Stimulated activated CD4-positive, alpha-beta T cell treated with anti-CD3 and anti-CD28 coated beads, Interleukin-4, amount 100 ng/mL, for 24 hours (primary cell): ENCODE data around the gene RABEP1.
"Not testable (repeated sequence)": the region's sequence is repeated elsewhere in the genome, so short reads cannot be mapped to it uniquely, and the experiment has no call there.

Source experiments
- DNase-seq: peaks from one replicate; pipeline ENCODE4 v3.0.0-alpha.2; 2020

The RABEP1 gene, protein sequence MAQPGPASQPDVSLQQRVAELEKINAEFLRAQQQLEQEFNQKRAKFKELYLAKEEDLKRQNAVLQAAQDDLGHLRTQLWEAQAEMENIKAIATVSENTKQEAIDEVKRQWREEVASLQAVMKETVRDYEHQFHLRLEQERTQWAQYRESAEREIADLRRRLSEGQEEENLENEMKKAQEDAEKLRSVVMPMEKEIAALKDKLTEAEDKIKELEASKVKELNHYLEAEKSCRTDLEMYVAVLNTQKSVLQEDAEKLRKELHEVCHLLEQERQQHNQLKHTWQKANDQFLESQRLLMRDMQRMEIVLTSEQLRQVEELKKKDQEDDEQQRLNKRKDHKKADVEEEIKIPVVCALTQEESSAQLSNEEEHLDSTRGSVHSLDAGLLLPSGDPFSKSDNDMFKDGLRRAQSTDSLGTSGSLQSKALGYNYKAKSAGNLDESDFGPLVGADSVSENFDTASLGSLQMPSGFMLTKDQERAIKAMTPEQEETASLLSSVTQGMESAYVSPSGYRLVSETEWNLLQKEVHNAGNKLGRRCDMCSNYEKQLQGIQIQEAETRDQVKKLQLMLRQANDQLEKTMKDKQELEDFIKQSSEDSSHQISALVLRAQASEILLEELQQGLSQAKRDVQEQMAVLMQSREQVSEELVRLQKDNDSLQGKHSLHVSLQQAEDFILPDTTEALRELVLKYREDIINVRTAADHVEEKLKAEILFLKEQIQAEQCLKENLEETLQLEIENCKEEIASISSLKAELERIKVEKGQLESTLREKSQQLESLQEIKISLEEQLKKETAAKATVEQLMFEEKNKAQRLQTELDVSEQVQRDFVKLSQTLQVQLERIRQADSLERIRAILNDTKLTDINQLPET

DNA sequence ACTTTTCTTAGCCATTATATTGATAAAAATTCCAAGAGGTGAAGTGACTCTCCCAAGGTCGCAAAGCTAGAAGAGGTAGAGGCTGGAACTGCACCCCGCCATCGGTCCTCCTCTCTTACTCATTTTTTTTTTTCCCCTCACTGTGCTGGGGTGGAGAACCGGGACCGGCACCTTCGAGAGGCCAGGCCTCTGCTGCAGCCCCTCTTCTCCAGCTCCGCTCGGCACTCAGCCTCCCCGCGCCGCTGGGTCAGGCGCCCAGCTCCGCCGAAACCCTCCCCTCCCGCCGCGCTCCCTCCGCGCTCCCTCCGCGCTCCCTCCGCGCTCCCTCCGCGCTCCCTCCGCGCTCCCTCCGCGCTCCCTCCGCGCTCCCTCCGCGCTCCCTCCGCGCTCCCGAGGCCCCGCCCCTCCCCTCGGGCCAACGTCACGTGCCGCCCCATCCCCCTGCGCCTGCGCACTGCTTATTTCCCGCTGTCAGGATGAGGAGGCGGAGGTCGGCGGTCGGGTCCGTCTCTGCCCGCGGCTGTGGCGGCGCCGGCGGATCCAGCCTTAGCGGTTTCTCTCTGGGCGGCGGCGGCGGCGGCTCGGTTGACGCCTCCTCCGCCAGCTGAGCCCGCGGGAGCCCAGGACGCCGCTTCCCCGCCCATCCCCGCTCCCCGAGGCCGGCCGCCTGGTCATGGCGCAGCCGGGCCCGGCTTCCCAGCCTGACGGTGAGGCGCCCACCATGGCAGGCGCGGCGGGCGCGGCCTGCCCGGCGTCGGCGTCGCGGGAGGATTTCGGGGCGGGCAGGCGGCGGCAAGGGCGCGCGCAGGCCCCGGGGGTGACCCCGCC lies at the start of gene RABEP1:
RABEP1 (plus strand) TSS at position 471 of the 828 bp plus-strand sequence; CDS start at position 674, 203 bp downstream.
- DNase-seq, result peak; percentile 94

DNA sequence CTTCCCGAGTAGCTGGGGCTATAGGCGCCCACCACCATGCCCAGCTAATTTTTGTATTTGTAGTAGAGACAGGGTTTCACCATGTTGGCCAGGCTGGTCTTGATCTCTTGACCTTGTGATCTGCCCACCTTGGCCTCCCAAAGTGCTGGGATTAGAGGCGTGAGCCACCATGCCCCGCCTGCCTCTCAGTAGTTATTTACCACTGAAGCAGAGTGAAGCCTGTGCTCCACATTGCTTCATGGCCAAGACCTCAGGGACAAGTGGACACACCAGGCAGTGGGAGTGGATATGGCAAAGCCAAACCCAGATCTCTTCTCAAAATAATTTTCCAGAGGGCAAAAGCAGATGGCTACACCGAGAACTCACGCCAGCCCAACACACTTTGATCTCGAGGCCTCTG lies 48.6 kb upstream of the RABEP1 start:
- not testable (repeated sequence) for DNase-seq

DNA sequence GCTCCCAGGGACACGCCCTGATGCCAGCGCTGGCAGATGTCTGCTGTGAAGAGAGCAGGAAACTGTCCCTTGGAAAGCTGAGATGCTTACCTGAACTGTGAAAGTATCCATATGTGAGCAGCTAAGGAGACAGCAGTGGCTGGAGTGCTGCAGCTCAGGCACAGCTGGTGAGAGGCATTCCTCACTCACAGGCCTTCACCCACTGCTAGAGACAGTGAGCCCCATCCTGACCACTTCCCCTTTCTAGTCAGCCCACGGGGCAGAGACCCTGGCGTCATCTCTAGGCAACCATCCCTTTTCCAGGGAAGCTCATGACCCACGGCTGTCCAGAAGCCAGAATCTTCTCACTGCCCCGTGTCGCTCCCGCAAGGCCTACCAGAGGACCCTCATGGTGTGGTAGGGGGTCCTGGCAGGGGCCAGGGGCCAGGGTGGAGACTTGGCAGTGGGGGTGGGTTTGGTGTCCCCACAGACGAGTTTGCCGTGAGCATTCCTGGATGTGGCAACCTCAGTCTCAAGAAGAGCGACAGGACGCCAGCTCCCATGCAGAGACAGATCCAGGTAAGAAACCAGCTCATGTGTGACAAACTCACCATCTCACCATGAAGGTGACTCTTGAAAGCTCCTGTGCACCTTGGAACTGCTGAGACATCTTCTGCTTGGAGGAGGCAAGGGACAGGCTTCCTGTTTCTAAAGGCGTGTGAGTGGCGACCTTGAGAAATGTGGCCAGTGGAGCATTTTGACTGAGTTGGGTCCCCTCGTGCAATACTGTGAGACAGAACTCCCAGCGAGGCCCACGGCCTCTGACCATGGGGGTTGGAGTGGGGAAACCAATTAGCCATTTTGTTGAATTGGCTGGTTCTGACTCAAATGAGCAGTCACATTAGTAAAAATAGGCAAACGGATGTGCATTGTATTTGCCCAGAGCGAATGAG lies 47.2 kb upstream of the RABEP1 start, which contains the start of gene SCIMP:
SCIMP (minus strand) TSS at position 216 of the 932 bp plus-strand sequence; CDS start at position 111, 105 bp downstream.
- no peak for DNase-seq

DNA sequence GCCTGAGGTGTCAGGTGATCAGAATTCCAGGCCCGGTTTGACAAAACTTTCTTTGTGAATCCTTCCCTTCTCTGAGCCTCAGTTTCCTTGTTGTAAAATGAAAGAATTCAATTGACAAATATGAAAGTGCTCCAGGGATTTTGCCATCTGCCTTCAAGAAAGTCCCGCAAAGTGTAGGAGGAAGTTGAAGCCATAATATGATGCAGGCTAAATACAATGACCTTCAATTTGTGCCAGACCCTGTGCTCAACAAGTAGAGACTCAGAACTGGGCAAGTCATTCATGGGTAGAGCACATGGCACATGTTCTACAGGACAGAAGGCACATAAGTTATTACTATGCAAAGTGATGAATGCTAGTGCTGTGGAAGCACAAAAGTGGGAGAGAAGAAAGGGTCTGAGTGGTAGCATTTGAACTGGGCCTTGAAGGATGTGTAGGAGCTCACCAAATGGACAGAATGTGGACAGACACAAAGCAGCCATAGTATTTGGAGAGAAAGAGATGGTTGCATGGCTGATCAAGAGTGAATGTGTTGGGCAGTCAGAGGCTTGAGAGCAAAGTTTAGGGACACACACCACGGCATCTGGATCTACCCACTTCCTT lies 45.0 kb upstream of the RABEP1 start:
- DNase-seq, result no peak

DNA sequence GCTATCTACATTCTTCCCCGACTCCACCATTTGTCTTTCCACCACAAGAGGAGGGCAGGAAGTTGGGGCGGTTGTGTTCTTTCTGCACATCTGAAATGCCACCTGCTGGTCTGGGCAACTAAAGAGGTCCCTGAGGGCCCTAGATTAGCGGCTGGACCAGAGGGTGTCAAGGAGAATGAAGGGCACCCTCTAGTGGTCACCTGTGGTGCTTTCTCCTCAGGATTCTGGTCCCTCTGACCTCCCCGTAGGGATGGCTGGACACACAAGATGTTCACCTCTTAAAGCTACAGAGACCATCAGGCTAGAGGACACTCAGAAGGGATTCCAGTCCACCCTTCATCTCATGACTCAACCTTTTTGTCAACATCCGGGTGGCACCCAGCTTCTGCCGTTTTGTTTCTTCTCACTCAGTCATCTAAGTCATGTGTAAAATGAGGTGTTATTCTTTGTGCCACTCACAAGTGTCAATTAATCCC lies 44.5 kb upstream of the RABEP1 start:
- DNase-seq, result peak; percentile 28

DNA sequence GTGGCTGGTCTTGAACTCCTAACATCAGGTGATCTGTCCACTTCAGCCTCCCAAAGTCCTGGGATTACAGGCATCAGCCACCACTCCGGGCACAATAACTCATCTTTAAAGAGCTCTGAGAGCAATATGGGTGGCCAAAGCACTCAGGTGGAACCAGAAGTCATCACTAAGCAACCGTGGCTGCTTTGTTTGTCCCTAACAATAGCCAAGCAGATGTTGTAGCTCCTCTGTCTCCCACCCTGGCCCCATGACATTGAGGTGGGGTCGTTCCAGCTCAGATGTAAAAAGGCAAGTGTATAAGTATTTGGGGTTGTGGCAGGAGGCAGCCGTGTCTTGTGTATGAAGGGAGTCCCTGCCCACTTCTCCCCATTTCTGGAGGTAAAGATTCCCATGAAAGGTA lies 43.8 kb upstream of the RABEP1 start:
- DNase-seq, result no peak

DNA sequence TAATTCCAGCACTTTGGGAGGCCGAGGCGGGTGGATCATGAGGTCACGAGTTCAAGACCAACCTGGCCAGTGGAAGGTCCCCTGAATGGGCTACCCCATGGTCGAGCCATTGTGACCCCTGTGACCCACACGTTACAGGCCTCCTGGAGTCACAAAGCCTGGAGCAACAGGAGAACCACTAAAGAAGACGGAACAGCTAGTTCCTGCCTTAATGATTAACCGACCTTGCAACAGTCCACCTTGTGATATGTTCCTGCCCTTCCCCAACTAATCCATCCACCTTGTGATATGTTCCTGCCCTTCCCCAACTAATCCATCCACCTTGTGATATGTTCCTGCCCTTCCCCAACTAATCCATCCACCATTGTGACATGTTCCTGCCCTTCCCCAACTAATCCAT lies 42.3 kb upstream of the RABEP1 start:
- DNase-seq, result not testable (repeated sequence)

DNA sequence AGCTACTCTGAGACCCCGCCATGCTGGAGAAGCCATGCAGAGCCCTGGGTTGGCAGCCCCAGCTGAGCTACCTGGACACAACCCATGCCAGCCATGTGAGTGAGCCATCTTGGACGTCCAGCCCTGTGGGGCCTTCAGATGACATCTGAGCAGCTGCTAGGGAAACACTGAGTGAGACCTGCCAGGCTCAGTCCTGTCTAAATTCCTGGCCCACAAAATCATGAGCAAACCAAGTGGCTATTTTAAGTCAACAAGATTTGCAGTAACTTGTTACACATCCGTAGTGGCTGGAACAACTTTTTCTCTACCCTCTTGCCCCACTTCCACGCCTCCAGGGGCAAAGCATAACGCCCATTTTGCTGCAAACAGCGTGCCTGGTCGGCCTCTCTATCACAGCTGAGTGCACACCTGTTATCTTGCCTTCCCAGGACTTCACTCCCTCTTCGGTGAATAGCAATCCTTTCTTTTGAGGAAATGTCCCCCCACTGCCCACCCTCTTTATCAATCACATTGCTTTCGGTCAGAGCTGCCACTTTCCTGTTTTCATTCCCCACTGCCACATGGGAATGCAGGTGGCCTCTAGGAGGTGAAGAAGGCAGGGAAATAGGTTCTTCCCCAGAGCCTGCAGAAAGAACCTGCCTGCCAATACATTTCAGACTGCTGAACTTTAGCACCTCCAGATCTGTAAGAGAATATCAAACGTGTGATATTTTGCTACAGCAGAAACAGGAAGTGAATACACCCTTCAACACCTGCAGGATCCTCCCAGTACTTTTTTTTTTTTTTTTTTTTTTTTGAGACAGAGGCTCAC lies 40.0 kb upstream of the RABEP1 start:
- DNase-seq, result peak; percentile 9

DNA sequence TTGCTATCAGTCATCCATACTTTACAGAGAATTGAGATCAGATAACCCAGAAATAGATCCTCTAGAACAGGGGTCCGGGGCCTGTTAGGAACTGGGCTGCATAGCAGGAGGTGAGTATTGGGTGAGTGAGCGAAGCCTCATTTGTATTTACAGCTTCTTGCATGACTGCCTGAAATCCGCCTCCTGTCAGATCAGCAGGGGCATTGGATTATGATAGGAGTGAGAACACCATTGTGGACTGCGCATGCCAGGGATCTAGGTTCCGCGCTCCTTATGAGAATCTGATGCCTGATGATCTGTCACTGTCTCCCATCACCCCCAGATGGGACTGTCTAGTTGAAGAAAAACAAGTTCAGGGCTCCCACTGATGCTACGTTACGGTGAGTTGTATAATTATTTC lies 34.5 kb upstream of the RABEP1 start:
- no peak for DNase-seq

DNA sequence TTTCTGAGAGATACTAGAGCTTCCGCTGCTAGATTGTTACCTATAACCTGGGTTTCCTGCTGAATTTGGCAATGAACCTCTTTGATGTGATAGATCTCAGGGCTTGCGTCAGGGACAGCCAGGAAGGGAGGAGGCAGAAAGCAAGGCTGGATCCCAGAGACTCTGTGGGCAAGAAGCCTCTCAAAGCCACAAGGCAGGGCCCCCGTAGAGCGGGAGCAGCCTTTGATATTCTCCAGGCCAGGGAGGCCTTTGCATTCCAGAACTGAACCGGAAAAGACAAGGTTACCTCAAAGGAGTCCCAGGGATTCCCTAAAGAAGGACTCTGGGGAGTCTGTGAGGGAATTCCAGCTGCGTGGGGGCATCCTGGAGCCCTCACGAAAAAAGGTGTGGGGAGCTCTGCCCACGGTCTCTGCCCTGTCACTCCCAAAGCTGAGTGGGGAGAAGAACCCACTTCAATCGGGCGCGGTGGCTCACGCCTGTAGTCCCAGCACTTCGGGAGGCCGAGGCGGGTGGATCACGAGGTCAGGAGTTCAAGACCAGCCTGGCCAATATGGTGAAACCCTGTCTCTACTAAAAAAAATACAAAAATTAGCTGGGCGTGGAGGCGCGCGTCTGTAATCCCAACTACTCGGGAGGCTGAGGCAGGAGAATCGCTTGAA lies 33.1 kb upstream of the RABEP1 start:
- no peak for DNase-seq

DNA sequence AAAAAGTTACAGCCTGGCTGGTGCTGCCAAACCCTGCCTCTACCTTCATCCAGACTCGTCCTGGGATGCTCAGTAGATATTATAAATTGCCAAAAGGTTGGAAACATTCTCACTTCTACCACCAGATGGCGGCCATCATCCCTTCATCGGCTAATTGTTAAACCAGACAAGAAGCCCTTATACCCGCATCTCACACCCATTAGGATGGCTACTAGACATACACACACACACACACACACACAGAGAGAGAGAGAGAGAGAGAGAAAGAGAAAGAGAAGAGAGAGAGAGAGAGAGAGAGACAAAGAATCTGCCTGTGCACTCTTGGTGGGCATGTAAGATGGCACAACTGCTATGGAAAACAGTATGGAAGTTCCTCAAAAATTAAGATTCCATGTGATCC lies 32.5 kb upstream of the RABEP1 start:
- DNase-seq, result peak; percentile 72

DNA sequence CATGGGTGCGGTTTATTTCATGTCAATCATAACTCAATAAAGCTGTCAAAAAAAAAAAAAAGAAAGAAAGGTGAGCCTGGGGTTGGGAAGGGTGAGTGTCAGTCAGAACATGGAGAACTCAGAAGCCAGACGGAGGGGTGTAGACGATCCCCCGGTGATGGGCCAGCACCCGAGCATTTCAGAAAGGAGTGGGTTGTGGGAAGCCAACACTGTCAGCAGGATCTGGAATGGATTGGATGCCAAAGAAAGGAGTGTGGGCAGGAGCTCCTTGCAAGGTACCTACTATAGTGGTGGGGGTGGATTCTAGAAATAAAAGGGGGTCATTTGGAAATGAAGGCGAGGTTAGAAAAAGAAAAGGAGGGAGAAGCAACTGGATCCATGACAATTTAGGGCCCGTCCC lies 27.7 kb upstream of the RABEP1 start:
- DNase-seq, result no peak

DNA sequence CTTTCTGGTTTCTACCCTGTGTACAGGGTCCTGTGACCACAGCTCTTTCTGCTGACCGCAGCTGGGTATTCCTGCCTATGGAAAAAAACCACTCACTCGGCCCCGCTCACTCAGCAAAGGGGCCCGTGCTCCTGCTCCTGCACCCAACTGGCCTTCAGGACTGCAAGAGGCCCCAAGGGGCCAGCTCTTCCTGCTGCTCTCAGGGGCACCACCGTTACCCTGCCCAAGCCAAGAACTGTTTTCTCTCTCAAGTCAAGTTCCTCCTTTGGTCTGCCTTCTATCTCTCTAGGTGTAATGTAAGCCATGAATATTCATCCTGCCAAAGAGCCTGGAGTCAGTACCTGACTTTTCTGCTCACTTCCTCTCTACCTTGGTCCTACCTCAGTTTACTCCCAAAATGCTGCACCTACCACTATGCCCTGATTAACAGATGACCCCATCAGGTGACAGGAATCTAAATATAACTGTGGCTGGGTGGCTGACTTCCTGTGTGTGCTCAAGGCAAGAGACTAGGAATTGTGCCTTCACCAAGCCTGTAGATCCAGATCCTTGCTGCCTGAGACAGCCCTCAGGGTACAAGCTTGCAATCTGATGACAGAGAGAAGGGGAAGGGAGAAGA lies 27.1 kb upstream of the RABEP1 start:
- no peak for DNase-seq

DNA sequence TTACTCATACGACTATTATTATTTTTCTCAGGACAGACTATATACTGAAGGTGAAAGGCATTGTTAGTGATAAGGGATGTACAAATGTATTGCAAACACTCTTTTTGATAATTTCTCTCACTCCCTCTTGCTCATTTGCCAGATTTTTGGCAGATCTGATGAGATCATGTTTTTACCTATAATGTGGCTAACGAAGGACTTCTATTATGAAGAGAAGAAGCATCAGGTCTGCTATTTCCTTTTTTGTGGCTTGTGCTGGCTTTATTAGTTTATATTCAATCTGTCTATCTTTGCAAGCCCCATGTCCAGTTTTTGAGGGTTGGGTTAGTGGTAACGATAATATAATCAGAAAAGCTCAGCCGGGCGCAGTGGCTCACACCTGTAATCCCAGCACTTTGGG lies 25.0 kb upstream of the RABEP1 start:
- no peak for DNase-seq

DNA sequence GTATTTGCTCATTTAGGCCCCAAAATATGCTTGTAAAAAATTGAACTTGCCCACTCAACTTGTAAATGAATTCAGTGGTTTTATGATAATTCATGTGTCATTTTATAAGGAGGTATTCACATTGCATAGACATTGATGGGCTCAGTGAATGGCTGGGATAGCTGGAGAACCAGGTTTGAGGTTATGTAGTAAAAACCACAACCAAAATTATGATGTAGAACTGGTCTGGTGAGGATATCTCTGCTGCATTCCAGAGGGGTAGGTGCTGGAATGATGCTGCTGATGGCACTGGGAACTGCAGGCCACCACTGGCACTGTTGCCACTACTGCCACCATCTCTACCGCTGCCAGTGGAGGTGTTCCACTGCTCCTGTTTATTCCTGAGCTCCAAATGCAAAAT lies 21.5 kb upstream of the RABEP1 start:
- no peak for DNase-seq

DNA sequence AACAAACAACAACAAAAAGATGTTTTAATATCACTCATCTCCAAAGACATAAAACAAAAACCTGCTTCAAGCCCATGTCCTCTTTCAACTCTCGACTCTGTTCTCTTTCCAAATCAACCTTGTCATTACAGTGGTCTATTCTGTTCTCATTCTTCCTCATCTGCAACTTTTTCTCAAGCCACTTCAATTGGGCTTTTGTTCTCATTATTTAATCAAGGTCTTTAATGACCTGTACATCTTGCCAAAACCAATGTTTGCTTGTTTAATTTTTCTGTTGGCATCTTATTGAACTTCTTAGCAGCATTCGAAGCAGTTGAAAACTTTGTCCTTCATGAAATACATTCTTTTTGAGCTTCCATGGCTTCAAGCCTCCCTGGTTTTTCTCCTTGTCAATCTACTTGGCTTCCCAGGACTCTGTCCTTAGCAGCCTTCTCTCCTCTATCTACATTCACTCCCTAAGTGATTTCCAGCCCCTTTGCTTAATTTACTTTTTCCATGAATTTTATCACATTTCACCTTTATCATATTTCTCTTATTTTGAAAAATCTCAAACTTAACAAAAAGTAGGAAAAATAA lies 19.6 kb upstream of the RABEP1 start:
- DNase-seq, result no peak

DNA sequence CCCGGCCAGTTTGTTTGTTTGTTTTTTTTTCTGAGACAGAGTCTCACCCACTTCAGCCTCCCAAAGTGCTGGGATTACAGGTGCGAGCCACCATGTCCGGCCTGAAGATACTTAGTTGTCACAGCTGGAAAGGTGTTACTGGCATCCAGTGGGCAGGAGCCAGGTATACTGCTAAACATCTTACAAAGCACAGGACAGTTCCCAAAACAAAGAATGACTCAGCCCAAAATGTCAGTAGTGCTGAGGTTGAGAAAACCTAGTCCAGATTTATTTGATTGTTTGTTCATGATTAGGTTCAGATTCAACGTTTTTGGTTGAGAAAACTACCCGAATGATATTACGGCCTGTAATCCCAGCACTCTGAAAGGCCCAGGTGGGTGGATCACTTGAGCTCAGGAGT lies 18.6 kb upstream of the RABEP1 start:
- DNase-seq, result no peak

DNA sequence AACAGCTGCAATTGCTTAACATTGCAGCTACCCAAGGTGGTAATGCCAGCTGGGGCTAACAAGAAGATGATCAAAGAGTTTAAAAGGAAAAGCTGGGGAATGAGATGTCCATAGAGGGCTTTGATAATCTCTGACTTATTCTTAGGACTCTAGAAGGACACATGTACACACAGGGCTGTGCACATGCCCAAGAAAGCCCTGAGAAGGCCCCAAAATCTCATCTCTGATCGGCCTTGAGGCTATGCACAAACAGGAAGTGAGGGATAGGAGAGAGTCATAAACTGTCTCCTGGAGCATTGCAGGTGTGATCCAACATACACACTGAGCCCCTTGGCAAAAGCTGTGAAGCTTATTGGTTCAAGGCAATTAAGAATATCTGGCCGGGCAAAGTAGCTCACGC lies 17.2 kb upstream of the RABEP1 start:
- DNase-seq, result no peak
